Ecto neural progenitor cell (in vitro differentiated cells): ENCODE data around the gene RAD18.

Experiments used
- DNase-seq: peaks from one replicate; pipeline ENCODE4 v3.0.0-alpha.2; 2018; ENCODE audit warnings: low spot score

The RAD18 gene

GRCh38 chr3:8835385-8835784, 127.9 kb downstream of the RAD18 start:
- no peak for DNase-seq

GRCh38 chr3:8834974-8835373, 128.3 kb downstream of the RAD18 start:
- no peak for DNase-seq

GRCh38 chr3:8827641-8828040, 135.6 kb downstream of the RAD18 start:
- no peak for DNase-seq
